HUDEP-2 (cell line): ENCODE data around the gene SH3BP2.

Experiments used
- DNase-seq, 76 experiments: peaks; one replicate each; lab custom pipeline; 2025; ENCODE audit not compliant: unreplicated experiment in 76 of 76; lab: John Stamatoyannopoulos, UW

SH3BP2 gene, protein sequence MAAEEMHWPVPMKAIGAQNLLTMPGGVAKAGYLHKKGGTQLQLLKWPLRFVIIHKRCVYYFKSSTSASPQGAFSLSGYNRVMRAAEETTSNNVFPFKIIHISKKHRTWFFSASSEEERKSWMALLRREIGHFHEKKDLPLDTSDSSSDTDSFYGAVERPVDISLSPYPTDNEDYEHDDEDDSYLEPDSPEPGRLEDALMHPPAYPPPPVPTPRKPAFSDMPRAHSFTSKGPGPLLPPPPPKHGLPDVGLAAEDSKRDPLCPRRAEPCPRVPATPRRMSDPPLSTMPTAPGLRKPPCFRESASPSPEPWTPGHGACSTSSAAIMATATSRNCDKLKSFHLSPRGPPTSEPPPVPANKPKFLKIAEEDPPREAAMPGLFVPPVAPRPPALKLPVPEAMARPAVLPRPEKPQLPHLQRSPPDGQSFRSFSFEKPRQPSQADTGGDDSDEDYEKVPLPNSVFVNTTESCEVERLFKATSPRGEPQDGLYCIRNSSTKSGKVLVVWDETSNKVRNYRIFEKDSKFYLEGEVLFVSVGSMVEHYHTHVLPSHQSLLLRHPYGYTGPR

DNA sequence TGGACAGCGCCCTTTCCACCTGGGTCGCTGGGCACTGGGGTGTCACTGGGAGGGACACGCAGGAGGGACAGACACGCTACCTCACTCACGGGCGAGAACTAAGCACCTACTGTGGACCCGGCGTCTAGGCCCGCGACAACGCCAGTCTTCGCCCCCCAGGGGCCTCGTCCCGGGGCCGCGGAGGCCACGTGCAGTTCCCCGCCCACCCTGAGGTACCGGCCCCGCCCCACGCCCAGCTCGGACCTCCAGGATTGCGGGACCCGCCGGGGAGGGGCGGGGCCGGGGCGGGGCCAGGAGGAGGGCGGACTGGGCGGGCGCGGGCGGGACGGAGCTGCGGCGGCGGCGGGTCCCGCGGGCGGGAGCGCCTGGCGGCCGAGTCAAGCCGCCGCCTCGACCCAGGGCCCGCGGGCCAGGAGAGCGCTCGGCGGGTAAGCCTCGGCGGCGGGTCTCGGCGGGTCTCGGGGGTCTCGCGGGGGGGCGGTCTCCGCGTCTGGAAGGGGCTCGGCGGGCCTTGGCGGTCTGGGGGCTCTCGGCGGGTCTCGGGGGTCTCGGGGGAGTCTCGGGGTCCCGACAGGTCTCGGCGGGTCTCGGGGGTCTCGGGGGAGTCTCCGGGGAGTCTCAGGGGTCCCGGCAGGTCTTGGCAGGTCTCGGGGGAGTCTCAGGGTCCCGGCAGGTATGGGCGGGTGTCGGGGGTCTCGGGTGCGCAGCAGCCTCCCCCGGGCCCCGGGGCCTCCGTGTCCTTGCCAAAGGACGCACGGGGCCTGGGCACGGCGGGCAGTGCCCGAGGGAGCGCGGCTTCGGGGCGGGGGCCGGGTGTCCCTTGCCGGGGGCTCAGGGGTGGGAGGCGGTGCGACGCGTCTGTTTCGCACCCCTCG lies at the start of gene SH3BP2:
Gene SH3BP2 (plus strand): TSS at position 375 of the 875 bp plus-strand sequence. CDS start 27,533 bp downstream, outside the sequence.
- DNase-seq: peak in 66 of 76 experiments; percentile 8 to 84 (median 60)

DNA sequence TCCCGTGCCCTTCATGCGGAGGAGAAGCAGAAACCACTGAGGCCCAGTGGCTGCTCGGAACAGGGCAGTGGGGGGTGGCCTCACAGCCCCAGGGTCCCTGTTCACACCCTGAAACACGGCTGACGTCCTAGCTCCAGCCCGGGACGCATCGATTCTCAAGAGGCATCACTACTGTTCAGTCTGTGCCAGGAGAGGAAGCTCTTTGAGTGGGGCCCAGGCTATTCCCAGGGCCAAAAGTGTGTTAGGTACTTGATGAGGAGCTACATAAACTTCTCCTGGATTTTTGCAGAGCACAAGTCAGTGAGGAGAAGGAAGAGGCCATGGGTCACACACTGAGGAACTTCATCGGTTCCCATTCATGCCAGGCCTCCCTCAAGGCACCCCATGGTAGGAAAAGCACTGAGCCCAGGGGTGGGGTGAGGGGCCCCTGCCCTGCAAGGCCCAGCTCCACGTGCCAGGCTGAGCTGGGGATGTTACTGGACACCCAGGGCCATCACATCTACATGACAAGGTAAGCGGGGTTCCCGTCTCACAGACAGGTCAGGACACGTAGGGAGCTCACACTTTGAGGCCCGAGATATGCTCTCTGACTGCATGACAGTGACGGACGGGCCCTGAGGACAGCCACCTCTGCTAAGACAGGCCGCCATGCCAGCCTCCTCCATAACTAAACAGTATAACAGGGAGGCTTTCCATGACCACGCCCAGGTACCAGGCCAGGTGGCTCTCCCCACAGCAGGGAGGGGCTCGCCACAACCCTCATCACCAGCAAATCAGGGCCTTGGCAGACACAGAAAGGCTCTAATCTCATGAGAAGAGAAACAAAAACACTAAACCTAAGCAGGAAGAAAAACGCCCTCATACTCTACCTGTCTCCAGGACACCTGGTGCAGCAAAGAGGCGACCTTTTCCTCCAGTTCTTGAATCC lies 49.1 kb upstream of the SH3BP2 start:
- DNase-seq: no peak

DNA sequence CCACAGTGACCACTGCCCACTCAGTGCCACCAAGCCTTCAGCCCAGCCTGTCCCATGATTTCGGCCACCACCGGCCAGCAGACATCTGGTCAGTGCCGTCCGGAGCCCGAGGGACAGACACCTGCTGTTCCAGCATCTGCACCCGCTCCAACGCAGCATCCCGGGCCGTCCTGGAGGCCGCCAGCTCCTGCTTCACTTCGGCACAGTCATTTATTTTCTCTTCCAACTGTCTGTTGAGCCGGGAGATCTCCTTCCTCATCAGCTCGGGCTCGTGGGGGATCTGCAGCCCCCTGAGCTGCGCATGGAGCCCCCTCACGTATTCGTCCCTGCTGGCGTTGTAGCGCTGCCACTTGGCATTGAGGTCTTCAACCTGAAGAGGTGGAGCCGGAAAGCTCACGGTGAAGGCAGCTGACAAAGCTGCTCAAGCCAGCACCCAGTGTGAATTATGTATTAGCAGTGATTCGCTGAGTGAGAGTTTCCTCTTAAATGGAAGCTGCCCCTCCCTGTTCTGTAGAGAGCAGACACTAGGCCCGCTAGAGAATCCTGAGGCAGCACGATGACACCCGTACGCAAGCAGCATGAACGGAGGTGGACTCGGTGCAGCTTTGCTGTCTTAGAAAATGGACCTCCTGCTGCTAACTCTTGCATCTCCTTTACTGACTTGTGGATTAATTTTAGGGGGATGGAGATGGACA lies 48.2 kb upstream of the SH3BP2 start:
- DNase-seq: no peak

DNA sequence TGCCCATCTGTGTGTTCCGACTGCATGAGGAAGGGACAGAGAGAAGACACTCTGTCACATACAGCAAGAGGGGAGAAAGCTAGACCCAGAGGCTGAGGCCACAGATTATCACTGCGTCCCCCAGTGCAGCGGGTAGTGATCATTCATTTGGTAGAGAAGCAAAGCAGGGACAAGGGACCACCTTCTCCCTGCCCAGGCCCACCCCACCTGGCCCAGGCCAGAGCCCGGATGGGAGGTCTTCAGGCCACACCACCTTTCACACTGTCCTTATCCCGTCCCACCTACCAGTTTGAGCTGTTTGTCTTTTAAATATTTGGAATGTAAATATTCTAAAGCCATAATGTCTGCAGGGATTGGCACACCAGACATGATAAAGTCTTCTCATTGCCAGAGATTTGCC lies 47.4 kb upstream of the SH3BP2 start:
- no peak for DNase-seq

DNA sequence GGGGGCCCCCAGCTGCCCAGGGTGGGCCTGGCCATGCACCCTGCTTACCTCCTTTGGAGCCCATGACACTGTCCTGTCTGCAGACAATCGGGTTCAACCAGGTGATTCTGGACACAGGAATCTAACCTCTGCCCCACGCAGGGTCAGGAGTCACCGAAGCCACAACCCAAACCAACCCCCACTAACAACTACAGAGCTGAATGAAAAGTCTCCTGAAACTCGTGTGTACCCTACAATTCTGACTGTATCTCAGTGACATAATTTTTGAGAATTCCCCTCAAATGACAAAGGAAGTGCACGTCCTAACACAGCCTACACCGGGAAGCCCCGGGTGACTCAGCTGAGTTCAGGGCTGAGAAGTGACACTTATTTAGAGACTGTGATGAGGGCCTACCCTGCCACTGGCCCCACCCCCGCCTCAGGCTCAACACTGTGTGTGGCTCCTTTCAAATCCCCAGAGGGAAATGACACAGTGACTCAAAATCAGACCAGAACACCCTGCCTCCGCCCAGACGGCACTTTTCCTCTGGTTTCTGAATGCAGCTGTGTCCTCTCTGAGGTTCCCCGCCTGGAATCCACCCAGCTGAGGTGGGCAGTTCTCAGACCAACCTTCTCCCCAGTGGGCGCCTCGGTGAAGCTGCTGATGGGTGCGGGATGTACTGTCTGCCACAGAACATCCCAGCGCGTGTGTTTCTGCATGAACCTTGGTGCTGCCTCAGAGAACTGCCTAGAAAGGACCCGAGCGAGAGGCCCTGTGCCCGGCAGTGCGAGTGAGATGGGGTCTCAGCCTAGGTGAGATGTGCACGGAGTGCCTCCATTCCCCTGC lies 46.7 kb upstream of the SH3BP2 start:
- DNase-seq: no peak

DNA sequence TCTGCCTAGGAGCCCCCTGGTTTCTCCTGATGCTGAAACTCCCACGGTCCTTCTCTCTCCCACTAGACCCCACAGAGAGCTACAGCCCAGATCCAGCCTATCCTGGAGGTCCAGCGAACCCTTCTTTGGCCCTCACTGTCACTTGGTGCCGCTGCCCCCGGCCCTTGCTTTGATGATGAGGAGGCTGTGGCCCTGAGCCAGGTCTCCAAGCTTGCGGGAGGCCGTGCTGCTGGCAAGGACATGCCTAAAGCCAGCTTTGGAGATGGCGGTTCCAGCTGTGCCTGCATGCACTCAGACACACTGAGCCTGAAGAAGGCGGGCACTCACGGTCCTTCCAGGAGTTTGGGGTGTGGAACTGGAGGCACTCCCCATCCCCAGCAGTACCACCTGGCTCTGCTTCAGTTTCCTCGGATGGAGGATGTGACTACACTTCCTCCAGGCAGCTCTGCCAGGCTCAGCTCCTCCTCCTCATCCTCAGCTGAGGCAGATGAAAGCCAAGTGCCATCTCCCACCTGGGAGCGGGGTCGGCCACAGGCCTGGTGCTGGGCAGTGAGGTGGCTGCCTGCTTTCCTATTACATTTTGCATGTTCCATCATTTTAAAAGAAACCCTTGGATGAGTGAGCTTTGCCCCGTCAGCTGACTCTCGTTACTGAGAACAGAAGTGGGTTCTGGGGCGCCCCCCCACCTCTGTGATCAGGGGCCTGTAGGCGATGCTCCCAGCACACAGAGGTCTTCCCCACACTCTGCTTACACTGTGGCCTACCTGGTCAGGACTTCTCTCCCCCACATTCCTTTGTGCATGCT lies 45.8 kb upstream of the SH3BP2 start:
- DNase-seq: no peak

DNA sequence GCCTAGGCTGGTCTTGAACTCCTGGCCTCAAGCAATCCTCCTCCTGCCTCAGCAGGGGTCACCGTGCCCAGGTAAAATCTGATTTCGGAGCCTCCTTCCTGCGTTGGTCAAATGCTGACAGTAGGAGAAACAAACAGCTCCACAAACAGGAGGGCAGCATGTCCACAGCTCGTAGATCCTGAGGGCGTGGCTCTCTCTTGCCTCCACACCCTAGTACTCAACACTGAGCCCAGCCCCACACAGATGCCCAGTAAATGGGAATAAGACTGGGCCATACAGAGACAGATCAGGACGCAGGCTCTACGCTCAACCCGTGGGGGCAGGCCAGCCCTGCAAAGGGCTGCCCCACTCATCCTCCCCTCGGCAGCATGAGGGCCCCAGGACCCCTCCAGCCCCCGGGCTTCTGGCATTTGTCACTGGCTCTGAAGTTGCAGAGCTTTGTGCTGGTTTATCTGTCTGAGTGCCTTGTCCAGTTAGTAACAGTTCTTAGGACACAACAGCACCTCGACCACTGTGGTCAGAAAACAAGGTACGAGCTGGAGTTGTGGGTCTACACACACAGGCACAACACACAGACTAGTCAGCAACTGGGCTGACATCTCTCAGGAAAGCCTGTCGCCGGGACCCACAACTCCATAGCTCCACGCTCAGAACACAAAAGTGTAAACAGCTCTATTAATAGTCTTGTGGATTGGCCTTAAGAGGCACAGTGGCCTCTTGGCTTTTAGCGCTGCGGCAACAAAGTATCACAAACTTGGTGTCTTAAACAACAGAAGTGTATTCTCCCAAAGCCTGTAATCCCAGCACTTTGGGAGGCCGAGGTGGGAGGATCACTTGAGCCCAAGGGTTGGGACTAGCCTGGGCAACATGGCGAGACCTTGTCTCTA lies 41.9 kb upstream of the SH3BP2 start:
- peak in 27 of 76 experiments; percentile 1 to 49 (median 21) for DNase-seq

DNA sequence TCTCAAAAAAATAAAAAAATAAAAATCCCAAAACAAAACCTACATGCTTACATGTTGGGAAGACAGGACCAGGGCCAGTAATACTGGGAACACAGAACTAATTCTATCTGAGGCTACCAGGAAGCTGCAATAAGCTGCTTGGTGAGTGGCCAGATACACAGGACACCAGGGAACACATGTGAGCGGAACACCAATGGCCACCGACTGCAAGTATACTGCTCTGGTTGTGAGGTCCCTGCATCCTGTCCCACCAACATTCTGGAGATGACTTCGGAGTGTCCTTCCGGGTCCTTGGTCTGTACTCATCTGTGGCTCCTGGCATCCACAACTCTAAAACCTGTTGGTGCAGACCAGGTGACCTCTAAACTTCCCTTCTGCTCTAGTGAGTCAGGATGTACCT lies 39.4 kb upstream of the SH3BP2 start:
- DNase-seq: no peak

DNA sequence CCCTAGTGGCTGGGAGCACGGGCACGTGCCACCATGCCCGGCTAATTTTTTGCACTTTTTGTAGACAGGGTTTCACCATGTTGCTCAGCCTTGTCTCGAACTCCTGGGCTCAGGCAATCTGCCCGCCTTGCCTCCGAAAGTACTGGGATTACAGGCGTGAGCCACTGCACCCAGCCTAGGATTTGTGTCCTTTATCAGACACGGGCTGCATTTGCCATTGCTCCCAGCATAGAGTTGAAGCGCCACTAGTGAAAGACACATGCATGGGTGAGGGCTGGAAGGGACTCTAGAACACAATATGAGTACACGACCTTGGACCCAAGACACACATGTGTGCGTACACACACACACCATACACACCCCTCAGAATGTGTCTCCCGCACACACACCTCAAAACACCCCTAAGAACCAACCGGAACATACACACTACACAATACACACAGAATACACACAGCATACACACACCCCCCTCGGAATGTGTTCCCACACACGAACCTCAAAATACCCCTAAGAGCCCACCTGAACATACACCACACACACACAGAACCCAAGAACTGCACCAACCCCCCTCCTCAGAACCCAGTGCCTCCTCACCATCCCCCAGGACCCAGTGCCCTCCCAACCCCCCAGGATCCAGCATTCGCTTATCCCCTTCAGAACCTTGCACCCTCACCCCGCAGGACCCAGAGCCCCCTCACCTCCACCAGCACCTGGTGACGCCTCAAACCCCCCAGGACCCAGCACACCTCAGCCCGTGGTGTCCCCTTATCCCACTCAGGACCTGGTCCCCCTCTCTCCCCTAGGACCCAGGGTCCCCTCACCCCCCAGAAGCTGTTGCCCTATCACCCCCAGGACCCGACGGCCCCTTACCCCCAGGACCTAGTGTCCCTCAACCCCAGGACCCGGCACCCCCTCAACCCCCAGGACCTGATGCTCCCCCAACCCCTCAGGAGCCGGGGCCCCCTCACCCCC lies 37.8 kb upstream of the SH3BP2 start:
- no peak for DNase-seq

DNA sequence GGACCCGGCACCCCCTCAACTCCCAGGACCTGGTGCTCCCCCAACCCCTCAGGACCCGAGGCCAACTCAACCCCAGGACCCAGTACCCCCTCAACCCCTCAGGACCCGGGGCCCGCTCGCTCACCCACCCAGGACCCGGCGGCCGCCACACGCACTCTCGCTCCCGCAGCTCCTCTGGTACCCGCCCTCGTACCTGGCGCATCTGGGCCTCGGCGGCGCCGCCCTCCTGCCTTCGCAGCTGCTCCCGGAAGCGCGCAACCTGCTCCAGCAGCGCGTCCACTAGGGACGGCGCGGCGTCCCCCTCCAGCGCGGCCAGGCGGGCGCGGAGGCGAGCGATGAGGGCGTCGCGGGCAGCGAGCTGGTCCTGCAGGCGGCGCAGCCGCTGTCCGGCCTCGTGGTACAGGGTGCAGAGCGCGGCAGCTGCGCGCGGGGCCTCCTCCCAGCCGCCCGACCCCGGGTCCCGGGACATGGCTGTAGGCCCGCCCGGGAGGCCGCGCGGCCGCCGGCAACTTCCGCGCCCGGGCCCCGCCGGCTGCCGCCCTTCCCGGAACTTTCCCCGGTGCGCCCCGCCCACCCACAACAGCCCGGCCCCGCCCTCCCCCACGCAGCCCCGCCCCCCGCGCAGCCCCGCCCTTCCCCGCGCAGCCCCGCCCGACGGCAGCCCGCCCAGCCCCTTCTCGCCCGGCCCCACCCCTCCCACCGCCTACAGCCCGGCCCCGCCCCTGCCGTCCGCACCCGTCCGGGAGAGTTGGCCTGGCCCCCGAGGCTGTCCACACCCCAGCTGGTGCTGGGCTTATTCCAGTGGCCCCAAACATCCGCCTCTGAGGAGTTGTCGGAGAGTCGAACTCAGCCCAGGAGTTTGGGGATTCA lies 36.8 kb upstream of the SH3BP2 start, which contains the start of gene TNIP2:
Gene TNIP2 (minus strand): TSS at position 516 of the 870 bp plus-strand sequence. CDS start 47 bp downstream, at position 469.
- DNase-seq: peak in 73 of 76 experiments; percentile 2 to 86 (median 70)

DNA sequence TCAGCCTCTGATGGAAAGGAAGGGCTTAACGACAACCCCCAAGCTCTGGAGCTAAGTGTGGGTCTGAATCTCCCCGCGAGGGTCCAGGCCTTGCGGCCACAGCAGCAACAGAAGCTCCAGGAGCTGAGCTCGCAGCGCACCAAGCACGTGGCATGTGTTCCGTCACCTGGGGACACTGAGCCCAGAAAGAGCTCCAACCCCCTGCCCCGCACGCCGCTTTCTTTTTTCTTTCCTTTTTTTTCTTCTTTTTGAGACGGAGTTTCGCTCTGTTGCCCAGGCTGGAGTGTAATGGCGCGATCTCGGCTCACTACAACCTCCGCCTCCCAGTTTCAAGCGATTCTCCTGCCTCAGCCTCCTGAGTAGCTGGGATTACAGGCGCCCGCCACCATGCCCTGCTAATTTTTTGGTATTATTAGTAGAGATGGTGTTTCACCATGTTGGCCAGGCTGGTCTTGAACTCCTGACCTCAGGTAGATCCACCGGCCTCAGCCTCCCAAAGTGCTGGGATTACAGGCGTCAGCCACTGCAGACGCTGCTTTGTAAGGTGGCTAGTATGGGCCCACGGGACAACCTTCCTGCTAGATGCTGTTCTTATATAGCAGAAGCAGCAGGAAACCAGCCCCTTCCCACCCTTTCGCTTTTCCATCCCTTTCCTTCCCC lies 36.1 kb upstream of the SH3BP2 start:
- DNase-seq: no peak

DNA sequence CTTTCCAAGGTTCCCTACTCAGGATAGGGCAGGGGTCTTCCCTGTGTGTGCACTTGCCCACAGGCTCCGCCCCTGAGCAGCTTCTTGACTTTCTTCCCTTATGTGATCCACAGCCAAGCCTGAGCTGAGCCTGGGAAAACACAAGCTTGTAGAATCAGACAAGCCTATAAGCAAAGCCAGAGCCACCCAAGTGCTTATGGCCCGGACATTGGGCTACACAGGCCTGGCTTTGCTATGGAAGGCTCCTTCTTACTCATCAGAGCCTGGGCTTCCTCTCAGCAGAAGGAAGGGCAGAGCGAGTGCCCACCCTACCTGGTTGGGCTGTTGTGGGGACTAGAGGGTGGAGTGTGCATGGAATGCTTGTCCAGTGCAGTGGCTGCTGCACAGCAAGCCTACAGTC lies 35.5 kb upstream of the SH3BP2 start:
- DNase-seq: no peak

DNA sequence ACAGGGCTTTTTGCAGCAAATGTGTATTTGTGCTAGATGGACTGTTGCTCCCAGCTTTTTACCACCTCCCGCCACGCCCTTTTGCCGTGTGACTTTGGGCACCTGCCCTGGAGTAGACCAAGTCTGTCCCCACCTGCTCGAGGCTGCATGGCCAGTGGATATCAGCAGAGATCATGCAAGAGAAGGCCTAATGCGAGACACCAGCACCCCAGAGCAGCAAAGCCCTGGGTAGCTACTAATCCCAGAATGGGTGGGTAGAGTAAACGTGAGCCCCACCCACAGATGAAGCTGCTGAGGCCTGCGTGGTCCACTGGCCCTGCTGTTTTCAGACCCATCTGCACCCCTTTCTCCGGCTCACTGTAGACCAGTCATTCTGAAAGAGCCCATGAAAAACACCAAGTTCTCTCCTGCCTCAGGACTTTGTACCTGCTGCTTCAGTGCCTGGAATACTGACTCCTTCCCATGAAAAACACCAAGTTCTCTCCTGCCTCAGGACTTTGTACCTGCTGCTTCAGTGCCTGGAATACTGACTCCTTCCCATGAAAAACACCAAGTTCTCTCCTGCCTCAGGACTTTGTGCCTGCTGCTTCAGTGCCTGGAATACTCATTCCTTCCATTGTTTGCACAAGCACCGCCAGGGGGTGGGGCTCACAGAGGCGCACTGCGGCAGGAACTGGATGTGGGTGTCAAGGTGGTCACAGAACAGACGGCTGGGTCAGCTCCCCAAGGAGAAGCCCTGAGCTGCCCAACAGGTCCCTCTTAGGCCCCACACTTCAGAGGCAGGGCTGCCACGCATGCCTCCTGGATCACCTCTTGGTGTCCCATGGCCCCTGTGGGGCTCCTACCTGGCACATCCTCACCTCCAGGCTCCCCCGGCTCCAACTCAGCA lies 31.6 kb upstream of the SH3BP2 start:
- DNase-seq: peak in 1 of 76 experiments; percentile 3
